GM12878 (cell line): ENCODE measurements around the gene LCP1. TPM values are rescaled to one million over a fixed set of nuclear protein-coding genes. Genes with fewer than 3 reads are reported as not detected.

Experiments used
- ATAC-seq: fragments of 200-7000 bp; cut with Tn5 transposase; 3 replicates; pipeline ENCODE4 v1.9.1; 2020; ENCODE audit warnings: mild to moderate bottlenecking, moderate library complexity
- BruUV-seq: library from RNA; stranded (reverse); fragments of 400-500 nt; replicated peaks from 2 replicates; lab custom pipeline; 2021; lab: Mats Ljungman, UMichigan
- CTCF ChIA-PET: fragments of 300-600 bp; sonication (Branson Sonifier 250); formaldehyde crosslinking; extraction: SDS; loops from one replicate; lab custom pipeline; 2021; ENCODE audit warnings: inconsistent platforms; lab: Yijun Ruan, JAX
- POLR2A ChIA-PET: fragments of 350-600 bp; formaldehyde crosslinking; extraction: SDS; loops from one replicate; lab custom pipeline; 2021; ENCODE audit warnings: inconsistent platforms; lab: Charles Lee
- RAD21 ChIA-PET: fragments of 300-600 bp; sonication (Branson Sonifier 250); formaldehyde crosslinking; loops from one replicate; lab custom pipeline; 2023; ENCODE audit warnings: antibody characterized with exemption; ENCODE audit not compliant: unreplicated experiment; lab: Charles Lee
- SMC1A ChIA-PET: fragments of 300-600 bp; sonication (Branson Sonifier 250); formaldehyde crosslinking; loops from one replicate; lab custom pipeline; 2023; ENCODE audit not compliant: unreplicated experiment, uncharacterized antibody; lab: Charles Lee
- DNase-seq: peaks from one replicate; pipeline ENCODE4 v3.0.0-alpha.2; 2011; ENCODE audit warnings: low read depth, low spot score
- FAIRE-seq: peaks from 3 replicates; lab custom pipeline; 2011; peaks lifted over from hg19 to GRCh38; lab: Jason Lieb, UNC
- H2AFZ ChIP-seq: 2 replicates; pipeline ENCODE4 v1.6.0; 2011; ENCODE audit warnings: low read depth, low read length, control low read depth; ENCODE audit not compliant: control insufficient read depth
- H3K27ac ChIP-seq: 2 replicates; pipeline ENCODE4 v1.5.1; 2011; ENCODE audit warnings: control low read depth; ENCODE audit not compliant: control insufficient read depth, insufficient read depth
- H3K27me3 ChIP-seq, 2 experiments: replicated peaks in 1 of 2; 2 replicates each; pipeline versions ENCODE4 v1.6.0 to v1.6.1; 2011; ENCODE audit warnings: low read length in 1 of 2; ENCODE audit not compliant: control insufficient read depth in 2 of 2, insufficient read depth in 2 of 2
- H3K36me3 ChIP-seq, 2 experiments: 2 replicates each; pipeline ENCODE4 v1.5.1; 2011; ENCODE audit warnings: low read length in 1 of 2; ENCODE audit not compliant: control insufficient read depth in 2 of 2, insufficient read depth in 2 of 2
- H3K4me1 ChIP-seq: 2 replicates; pipeline ENCODE4 v1.6.1; 2011; ENCODE audit warnings: mild to moderate bottlenecking, low read length, moderate library complexity, mixed read lengths; ENCODE audit not compliant: control insufficient read depth, insufficient read depth
- H3K4me2 ChIP-seq: 2 replicates; pipeline ENCODE4 v1.6.0; 2011; ENCODE audit warnings: control low read depth; ENCODE audit not compliant: control insufficient read depth, insufficient read depth
- H3K4me3 ChIP-seq: fragments of 200-600 bp; sonication (generic); 2 replicates; pipeline ENCODE4 v1.5.1; 2016
- H3K79me2 ChIP-seq: 2 replicates; pipeline ENCODE4 v1.6.0; 2011; ENCODE audit warnings: low read length; ENCODE audit not compliant: control insufficient read depth, insufficient read depth
- H3K9ac ChIP-seq: 2 replicates; pipeline ENCODE4 v1.8.0; 2011; ENCODE audit warnings: low read length, control low read depth, mixed read lengths; ENCODE audit not compliant: control insufficient read depth, insufficient read depth
- H3K9me3 ChIP-seq: replicated peaks from 3 replicates; pipeline ENCODE4 v1.5.1; 2011; ENCODE audit warnings: mild to moderate bottlenecking, low read length; ENCODE audit not compliant: control insufficient read depth, insufficient read depth
- H4K20me1 ChIP-seq: 2 replicates; pipeline ENCODE4 v1.6.0; 2011; ENCODE audit not compliant: control insufficient read depth, insufficient read depth
- BACH1 ChIP-seq: fragments of 450-650 bp; IDR thresholded peaks from 2 replicates; pipeline ENCODE4 v1.6.1; 2017; ENCODE audit warnings: mild to moderate bottlenecking, borderline replicate concordance
- TCF7 ChIP-seq: IDR thresholded peaks from 2 replicates; pipeline ENCODE4 v1.6.1; 2014; ENCODE audit warnings: antibody characterized with exemption, borderline replicate concordance
- in situ Hi-C: fragments of 300-500 bp; cut with MboI; formaldehyde crosslinking; loops from 9 replicates; pipeline ENCODE4 v1.14.3; 2018; ENCODE audit warnings: mixed read lengths
- intact Hi-C: fragments of 100-400 bp; cut with micrococcal nuclease; formaldehyde crosslinking; loops from one replicate; pipeline ENCODE4 v1.14.2; 2022; ENCODE audit not compliant: unreplicated experiment
- polyA plus RNA-seq, 11 experiments: library from polyadenylated mRNA; depleted of rRNA in 4 of 11; unstranded in 6 of 11; stranded (reverse) in 5 of 11; fragments of >200 nt; fragmentation: Nextera tagmentation in 4 of 11; fragmentation: Illumina TruSeq in 1 of 11; extraction: Ambion mirVana in 4 of 11; extraction: Trizol in 1 of 11; gene quantifications; 1 replicate in 1 of 11; 2 replicates in 10 of 11; pipeline versions ENCODE4 v1.2.1 to v1.2.3, GENCODE V29; 2011 to 2016; ENCODE audit warnings: inconsistent platforms in 2 of 11, missing spikeins in 2 of 11, low read depth in 1 of 11
- total RNA-seq, 4 experiments: library from RNA; depleted of rRNA in 3 of 4; stranded (reverse); fragments of >200 nt in 3 of 4; fragmentation: Illumina TruSeq in 1 of 4; extraction: Trizol in 1 of 4; gene quantifications; 2 replicates each; pipeline versions ENCODE4 v1.2.1 to v1.2.3, GENCODE V29; 2013 to 2021
- TF ChIP-seq, protein P1 (sequence below): fragments of 450-650 bp; conservative IDR thresholded peaks from 2 replicates; pipeline ENCODE4 v1.6.1; 2017; ENCODE audit warnings: mild to moderate bottlenecking, moderate library complexity

LCP1 gene
- total and polyA plus RNA-seq, 10 of the 15 experiments (the other 5 are each of a cell fraction or from before 2014, with no cell fraction given) = 775 to 2,201 (median 1,556) TPM

DNA sequence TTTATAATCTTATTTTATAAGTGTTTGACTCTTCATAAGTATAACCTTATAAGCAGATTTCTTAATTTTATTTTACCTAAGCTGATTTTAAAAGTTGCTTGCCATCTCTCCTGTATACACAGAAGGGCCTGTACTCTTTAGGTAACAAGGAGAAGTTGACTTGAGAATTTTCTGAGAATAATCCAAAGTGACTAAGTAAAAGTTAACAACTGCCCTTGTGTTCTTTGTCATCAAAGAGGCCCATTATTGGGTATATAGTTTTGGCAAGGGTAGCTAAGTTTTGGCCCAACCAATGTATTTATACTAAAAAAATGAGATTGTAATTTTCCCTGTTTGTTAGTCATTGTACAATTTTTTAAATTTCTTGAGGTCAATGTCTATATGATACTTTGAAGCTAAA, 3.2 kb downstream of the LCP1 start:
- in situ Hi-C loops (loop anchor here (10.0 kb wide), 2 partner anchors 376 to 474 kb away; partner anchors contain the start of genes CBY2 and LRCH1), intact Hi-C loops (loop anchor here (10.0 kb wide), 1 partner anchor 396 kb away; no protein-coding TSS in a partner anchor)
- Histone ChIP-seq H3K9me3 (no peaks in the 10 kb centered on the region), H3K4me2 (peak overlapping the region; percentile 99), H3K36me3 (peaks cover 0 to 5% of the 10 kb centered on the region in 2 experiments; a peak in 1 of 4 replicates), H3K9ac (peak overlapping the region; percentile 94), H3K27ac (peak overlapping the region; percentile 99), H3K4me3 (peak overlapping the region; percentile 72), H3K79me2 (peaks cover 96% of the 10 kb centered on the region), H2AFZ (no peak overlapping the region), H4K20me1 (no peaks in the 10 kb centered on the region; the same call in 1 of the 2 replicates), H3K4me1 (peaks cover 5% of the 10 kb centered on the region), H3K27me3 (no peaks in the 10 kb centered on the region)
- POLR2A ChIA-PET = interaction anchor here (1.0 to 8.2 kb wide), 3 partner anchors 7 to 415 kb away, joined by 3 to 95 read pairs (median 52); no protein-coding TSS in a partner anchor
- RAD21 ChIA-PET = interaction anchor here (1.7 to 10.9 kb wide), 2 partner anchors 11 to 19 kb away, joined by 7 to 184 read pairs; no protein-coding TSS in a partner anchor
- SMC1A ChIA-PET = interaction anchor here (0.8 to 14.6 kb wide), 5 partner anchors 9 to 548 kb away, joined by 3 to 295 read pairs (median 3); partner anchors contain the start of gene CBY2
- DNase-seq (no peak), FAIRE-seq (no peak), ATAC-seq (no peak)
- no TSS peak for BruUV-seq
- TF ChIP-seq BACH1 (no peak), TCF7 (no peak)
- TF ChIP-seq, protein P1, sequence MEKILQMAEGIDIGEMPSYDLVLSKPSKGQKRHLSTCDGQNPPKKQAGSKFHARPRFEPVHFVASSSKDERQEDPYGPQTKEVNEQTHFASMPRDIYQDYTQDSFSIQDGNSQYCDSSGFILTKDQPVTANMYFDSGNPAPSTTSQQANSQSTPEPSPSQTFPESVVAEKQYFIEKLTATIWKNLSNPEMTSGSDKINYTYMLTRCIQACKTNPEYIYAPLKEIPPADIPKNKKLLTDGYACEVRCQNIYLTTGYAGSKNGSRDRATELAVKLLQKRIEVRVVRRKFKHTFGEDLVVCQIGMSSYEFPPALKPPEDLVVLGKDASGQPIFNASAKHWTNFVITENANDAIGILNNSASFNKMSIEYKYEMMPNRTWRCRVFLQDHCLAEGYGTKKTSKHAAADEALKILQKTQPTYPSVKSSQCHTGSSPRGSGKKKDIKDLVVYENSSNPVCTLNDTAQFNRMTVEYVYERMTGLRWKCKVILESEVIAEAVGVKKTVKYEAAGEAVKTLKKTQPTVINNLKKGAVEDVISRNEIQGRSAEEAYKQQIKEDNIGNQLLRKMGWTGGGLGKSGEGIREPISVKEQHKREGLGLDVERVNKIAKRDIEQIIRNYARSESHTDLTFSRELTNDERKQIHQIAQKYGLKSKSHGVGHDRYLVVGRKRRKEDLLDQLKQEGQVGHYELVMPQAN = 0 out of 2 replicates have a peak, but pooled peaks have one; percentile 13
- CTCF ChIA-PET = interaction anchor here (0.7 to 17.1 kb wide), 7 partner anchors 8 to 210 kb away, joined by 3 to 172 read pairs (median 4); no protein-coding TSS in a partner anchor
